PC-3 (cell line): ENCODE data around the gene MRPS10. TPM values are rescaled to one million over a fixed set of nuclear protein-coding genes. Genes with fewer than 3 reads are reported as not detected.

Experiments
- ATAC-seq: fragments of 200-7000 bp; cut with Tn5 transposase; 2 replicates; pipeline ENCODE4 v1.9.1; 2020; ENCODE audit warnings: mild to moderate bottlenecking, moderate library complexity
- Bru-seq: library from RNA; stranded (reverse); fragments of 400-500 nt; gene quantifications from one replicate; lab custom pipeline; 2021; lab: Mats Ljungman, UMichigan
- BruChase-seq, 2 experiments: library from RNA; stranded (reverse); fragments of 400-500 nt; gene quantifications; one replicate each; lab custom pipeline; 2021; lab: Mats Ljungman, UMichigan
- BruUV-seq: library from RNA; stranded (reverse); fragments of 400-500 nt; replicated peaks from 2 replicates; lab custom pipeline; 2021; lab: Mats Ljungman, UMichigan
- CTCF ChIA-PET: fragments of 300-600 bp; sonication (Branson Sonifier 250); formaldehyde crosslinking; loops from one replicate; lab custom pipeline; 2022; ENCODE audit warnings: antibody characterized with exemption; lab: Charles Lee
- POLR2A ChIA-PET: fragments of 300-600 bp; sonication (Branson Sonifier 250); formaldehyde crosslinking; loops from one replicate; lab custom pipeline; 2022; ENCODE audit warnings: antibody characterized with exemption; ENCODE audit not compliant: unreplicated experiment; lab: Charles Lee
- DNase-seq: peaks from one replicate; pipeline ENCODE4 v3.0.0-alpha.2; 2015
- H2AFZ ChIP-seq: fragments of 300-600 bp; sonication (generic); 2 replicates; pipeline ENCODE4 v1.6.0; 2016; ENCODE audit warnings: antibody characterized with exemption, low read length
- H3F3A ChIP-seq: fragments of 300-600 bp; sonication (generic); one replicate; pipeline ENCODE4 v1.6.0; 2017; ENCODE audit warnings: antibody characterized with exemption, low read length, control low read depth, mild to moderate bottlenecking; ENCODE audit not compliant: unreplicated experiment
- H3K27ac ChIP-seq: fragments of 300-600 bp; sonication (generic); 2 replicates; pipeline ENCODE4 v1.5.1; 2016; ENCODE audit warnings: mild to moderate bottlenecking, low read length
- H3K27me3 ChIP-seq: fragments of 300-600 bp; sonication (generic); 2 replicates; pipeline ENCODE4 v1.6.1; 2016; ENCODE audit warnings: low read length, mixed read lengths
- H3K36me3 ChIP-seq: fragments of 300-600 bp; sonication (generic); 2 replicates; pipeline ENCODE4 v1.6.1; 2016; ENCODE audit warnings: low read depth, mixed run types, low read length, mixed read lengths
- H3K4me1 ChIP-seq: fragments of 300-600 bp; sonication (generic); 2 replicates; pipeline ENCODE4 v1.5.1; 2016; ENCODE audit warnings: low read length; ENCODE audit not compliant: insufficient read depth
- H3K4me2 ChIP-seq: fragments of 300-600 bp; sonication (generic); 2 replicates; pipeline ENCODE4 v1.6.0; 2016; ENCODE audit warnings: low read length
- H3K4me3 ChIP-seq: fragments of 300-600 bp; sonication (generic); 2 replicates; pipeline ENCODE4 v1.5.1; 2016; ENCODE audit warnings: mild to moderate bottlenecking, low read length, mixed read lengths
- H3K79me2 ChIP-seq: fragments of 300-600 bp; sonication (generic); 2 replicates; pipeline ENCODE4 v1.6.1; 2017; ENCODE audit warnings: low read length, mixed read lengths
- H3K9ac ChIP-seq: fragments of 300-600 bp; sonication (generic); 2 replicates; pipeline ENCODE4 v1.6.0; 2016; ENCODE audit warnings: mild to moderate bottlenecking, low read length
- H3K9me2 ChIP-seq: fragments of 300-600 bp; sonication (generic); replicated peaks from 2 replicates; pipeline ENCODE4 v1.6.1; 2016; ENCODE audit warnings: mixed run types, low read length, mixed read lengths
- H3K9me3 ChIP-seq: fragments of 300-600 bp; sonication (generic); 2 replicates; pipeline ENCODE4 v1.6.1; 2016; ENCODE audit warnings: low read length, mixed read lengths
- H4K20me1 ChIP-seq: fragments of 300-600 bp; sonication (generic); 2 replicates; pipeline ENCODE4 v1.6.1; 2016; ENCODE audit warnings: low read length, mixed read lengths
- EZH2 ChIP-seq: fragments of 300-600 bp; sonication (generic); IDR thresholded peaks from one replicate; pipeline ENCODE4 v1.6.1; 2017; ENCODE audit warnings: antibody characterized with exemption, mild to moderate bottlenecking, low read length; ENCODE audit not compliant: unreplicated experiment
- EZH2phosphoT487 ChIP-seq: fragments of 300-600 bp; sonication (generic); IDR thresholded peaks from 2 replicates; pipeline ENCODE4 v1.6.1; 2018; ENCODE audit warnings: mild to moderate bottlenecking, antibody characterized with exemption, low read length, borderline replicate concordance
- intact Hi-C: fragments of 100-400 bp; cut with micrococcal nuclease; formaldehyde crosslinking; loops from 2 replicates; pipeline ENCODE4 v1.9.0; 2023
- long read RNA-seq: library from polyadenylated mRNA; unstranded; transcript quantifications from one replicate; pipeline ENCODE4 v2.0.0, GENCODE V29; 2021; ENCODE audit not compliant: unreplicated experiment
- total RNA-seq: library from RNA; depleted of rRNA; stranded (reverse); fragments of >200 nt; gene quantifications from 2 replicates; pipeline ENCODE4 v1.2.3, GENCODE V29; 2014; rRNA removed
- TF ChIP-seq, protein P1 (sequence below): fragments of 300-600 bp; sonication (generic); conservative IDR thresholded peaks from 2 replicates; pipeline ENCODE4 v1.5.1; 2017; ENCODE audit warnings: antibody characterized with exemption, low read depth, mild to moderate bottlenecking, low read length

The MRPS10 gene
- total RNA-seq = 72.2 and 82.1 TPM in 2 replicates
- percentile 96 among the genes with signal in this experiment for Bru-seq, nascent RNA
- percentile 96 among the genes with signal in this experiment for BruChase-seq, experiment 1, labeled RNA remaining after a 6-hour chase
- percentile 93 among the genes with signal in this experiment for BruChase-seq, experiment 2, labeled RNA remaining after a 2-hour chase
- long read RNA-seq, transcript MRPS10-201 (7 exons, 2,110 nt) = major isoform, 174 of 219 reads
- long read RNA-seq, partial matches to known transcripts = 3 of 219 reads
- long read RNA-seq, other reads (novel, unspliced or antisense) = 42 of 219 reads

DNA sequence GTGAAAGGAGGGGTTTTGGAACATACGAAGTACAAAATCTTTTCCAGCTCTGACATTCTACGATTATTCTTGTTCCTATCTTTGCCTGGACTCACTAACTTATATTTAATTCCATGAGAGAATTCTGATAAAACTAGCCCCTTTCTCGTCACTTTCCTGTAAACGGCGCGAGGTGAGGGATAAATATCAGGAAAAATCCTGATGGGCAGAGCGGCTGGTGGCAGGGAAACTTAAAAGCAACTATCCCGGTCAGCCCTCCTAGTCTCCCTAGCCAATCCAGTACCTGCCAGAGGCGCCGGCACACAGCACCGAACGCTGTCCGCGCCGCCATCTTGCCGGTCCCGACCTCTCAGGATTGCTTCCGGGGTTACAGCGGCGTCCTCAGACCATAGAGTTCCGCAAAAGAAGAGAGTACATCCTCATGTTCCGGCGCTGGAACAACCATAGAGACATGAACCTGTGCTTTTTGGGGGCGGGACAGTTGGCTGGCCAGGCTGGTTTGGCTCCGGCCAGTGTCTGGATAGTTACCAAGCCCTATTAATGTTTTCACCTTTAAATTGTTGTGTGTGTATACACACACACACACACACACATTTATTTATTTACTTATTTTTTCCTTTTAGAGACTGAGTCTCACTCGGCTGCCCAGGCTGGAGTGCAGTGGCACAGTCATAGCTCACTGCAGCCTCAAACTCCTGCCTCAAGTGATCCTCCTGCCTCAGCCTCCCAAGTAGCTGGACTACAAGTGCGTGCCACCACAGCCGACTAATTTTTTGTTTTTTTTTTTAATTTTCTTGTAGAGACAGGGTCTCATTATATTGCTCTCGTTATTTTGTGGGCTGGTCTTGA, at the start of gene MRPS10:
MRPS10 (minus strand) TSS at position 343 of the 849 bp plus-strand sequence; CDS start at position 331, 12 bp downstream.
- POLR2A ChIA-PET = no interaction called here
- DNase-seq (peak; percentile 95), ATAC-seq (peak; percentile 69)
- Histone ChIP-seq H3K4me2 (peak within 1 kb of the TSS; percentile 84), H3K4me1 (peaks cover 74% of the 10 kb centered on the region), H3K9me2 (no peaks in the 10 kb centered on the region), H3K36me3 (peaks cover 10% of the 10 kb centered on the region), H3F3A (peaks cover 5% of the 10 kb centered on the region), H3K79me2 (peaks cover 45% of the 10 kb centered on the region), H3K27ac (peak within 1 kb of the TSS; percentile 77), H3K27me3 (no peaks in the 10 kb centered on the region), H4K20me1 (no peaks in the 10 kb centered on the region), H3K4me3 (peak within 1 kb of the TSS; percentile 85), H2AFZ (peak within 1 kb of the TSS; percentile 60), H3K9me3 (no peaks in the 10 kb centered on the region), H3K9ac (peak within 1 kb of the TSS; percentile 95)
- TF ChIP-seq EZH2phosphoT487 (no peak), EZH2 (no peak)
- TF ChIP-seq, protein P1, sequence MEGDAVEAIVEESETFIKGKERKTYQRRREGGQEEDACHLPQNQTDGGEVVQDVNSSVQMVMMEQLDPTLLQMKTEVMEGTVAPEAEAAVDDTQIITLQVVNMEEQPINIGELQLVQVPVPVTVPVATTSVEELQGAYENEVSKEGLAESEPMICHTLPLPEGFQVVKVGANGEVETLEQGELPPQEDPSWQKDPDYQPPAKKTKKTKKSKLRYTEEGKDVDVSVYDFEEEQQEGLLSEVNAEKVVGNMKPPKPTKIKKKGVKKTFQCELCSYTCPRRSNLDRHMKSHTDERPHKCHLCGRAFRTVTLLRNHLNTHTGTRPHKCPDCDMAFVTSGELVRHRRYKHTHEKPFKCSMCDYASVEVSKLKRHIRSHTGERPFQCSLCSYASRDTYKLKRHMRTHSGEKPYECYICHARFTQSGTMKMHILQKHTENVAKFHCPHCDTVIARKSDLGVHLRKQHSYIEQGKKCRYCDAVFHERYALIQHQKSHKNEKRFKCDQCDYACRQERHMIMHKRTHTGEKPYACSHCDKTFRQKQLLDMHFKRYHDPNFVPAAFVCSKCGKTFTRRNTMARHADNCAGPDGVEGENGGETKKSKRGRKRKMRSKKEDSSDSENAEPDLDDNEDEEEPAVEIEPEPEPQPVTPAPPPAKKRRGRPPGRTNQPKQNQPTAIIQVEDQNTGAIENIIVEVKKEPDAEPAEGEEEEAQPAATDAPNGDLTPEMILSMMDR = no peak
- CTCF ChIA-PET = interaction anchor here (0.7 kb wide), 1 partner anchor 99 kb away, joined by 11 read pairs; no protein-coding TSS in a partner anchor
- BruUV-seq = TSS peak; percentile 81
- intact Hi-C loops = loop anchor here (1.0 kb wide), 1 partner anchor 10 kb away; no protein-coding TSS in a partner anchor

DNA sequence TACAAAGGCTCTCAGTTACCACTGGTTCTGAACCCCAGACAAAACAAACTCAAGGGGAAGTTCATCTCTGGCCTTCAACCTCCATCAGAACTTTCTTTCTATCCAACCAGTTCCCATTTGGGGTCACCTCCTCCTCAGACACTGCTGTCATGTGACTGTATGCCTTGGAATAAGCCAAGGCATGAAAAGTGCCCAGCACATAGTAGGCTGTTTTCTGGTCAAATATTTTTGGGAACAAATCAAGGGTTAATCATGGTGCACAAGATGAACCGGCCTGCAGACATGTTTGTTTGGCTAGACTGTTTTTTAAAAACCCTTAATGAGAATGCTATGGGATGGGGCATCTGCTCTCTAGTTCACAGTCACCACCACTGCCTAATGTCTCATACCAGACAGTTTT, 48.9 kb upstream of the MRPS10 start:
- CTCF ChIA-PET = no interaction called here
- Histone ChIP-seq H3K9ac (no peak overlapping the region), H3K79me2 (no peaks in the 10 kb centered on the region), H3K4me3 (no peak overlapping the region), H3K36me3 (peaks cover 11% of the 10 kb centered on the region; the same call in 1 of the 2 replicates), H2AFZ (no peak overlapping the region), H3K4me1 (no peaks in the 10 kb centered on the region), H3K4me2 (no peak overlapping the region), H3K9me3 (no peaks in the 10 kb centered on the region), H3K27ac (no peak overlapping the region), H3K9me2 (no peaks in the 10 kb centered on the region), H4K20me1 (no peaks in the 10 kb centered on the region), H3F3A (no peaks in the 10 kb centered on the region), H3K27me3 (no peaks in the 10 kb centered on the region)
- no peak for ATAC-seq
- POLR2A ChIA-PET = no interaction called here
- intact Hi-C loops = no loop called here
- TF ChIP-seq EZH2 = no peak
- TF ChIP-seq EZH2phosphoT487 = no peak
- TF ChIP-seq, protein P1 = no peak
- no peak for DNase-seq
- no TSS peak for BruUV-seq
